H9 (cell line): ENCODE results near the gene RGPD4. TPM values are rescaled to one million over a fixed set of nuclear protein-coding genes. Genes with fewer than 3 reads are reported as not detected.
"Not testable (repeated sequence)": the region's sequence is repeated elsewhere in the genome, so short reads cannot be mapped to it uniquely, and the experiment has no call there.

Experiments
- DNase-seq: peaks from one replicate; pipeline ENCODE4 v3.0.0-alpha.2; 2017
- H2AFZ ChIP-seq: one replicate; pipeline ENCODE4 v1.6.1; 2013; ENCODE audit warnings: mild to moderate bottlenecking, low read length, control low read depth, moderate library complexity
- H2AK5ac ChIP-seq: 2 replicates; pipeline ENCODE4 v1.6.1; 2013; ENCODE audit warnings: low read length, control low read depth, mixed read lengths; ENCODE audit not compliant: insufficient read length
- H2BK120ac ChIP-seq: one replicate; pipeline ENCODE4 v1.6.1; 2013; ENCODE audit warnings: low read depth, mild to moderate bottlenecking, low read length, control low read depth, inconsistent platforms; ENCODE audit not compliant: poor library complexity, severe bottlenecking
- H2BK12ac ChIP-seq: 2 replicates; pipeline ENCODE4 v1.6.1; 2013; ENCODE audit warnings: low read length, control low read depth, mixed read lengths, low read depth; ENCODE audit not compliant: insufficient read length
- H2BK15ac ChIP-seq: 2 replicates; pipeline ENCODE4 v1.6.1; 2013; ENCODE audit warnings: low read depth, low read length, control low read depth
- H2BK20ac ChIP-seq: one replicate; pipeline ENCODE4 v1.6.1; 2013; ENCODE audit warnings: low read depth, mild to moderate bottlenecking, low read length, control low read depth, inconsistent platforms; ENCODE audit not compliant: poor library complexity, severe bottlenecking
- H2BK5ac ChIP-seq: 2 replicates; pipeline ENCODE4 v1.6.1; 2013; ENCODE audit warnings: low read length, control low read depth, mixed read lengths; ENCODE audit not compliant: insufficient read length
- H3K14ac ChIP-seq: 2 replicates; pipeline ENCODE4 v1.6.1; 2013; ENCODE audit warnings: low read length, control low read depth; ENCODE audit not compliant: insufficient read depth
- H3K18ac ChIP-seq: 2 replicates; pipeline ENCODE4 v1.6.1; 2013; ENCODE audit warnings: low read depth, mild to moderate bottlenecking, mixed read lengths, low read length, control low read depth; ENCODE audit not compliant: insufficient read length
- H3K23ac ChIP-seq: 2 replicates; pipeline ENCODE4 v1.6.1; 2013; ENCODE audit warnings: low read length, control low read depth, mixed read lengths, low read depth; ENCODE audit not compliant: insufficient read length
- H3K23me2 ChIP-seq: 2 replicates; pipeline ENCODE4 v1.6.1; 2013; ENCODE audit warnings: low read depth, mild to moderate bottlenecking, mixed read lengths, low read length, control low read depth; ENCODE audit not compliant: insufficient read length, poor library complexity, severe bottlenecking
- H3K27ac ChIP-seq: 2 replicates; pipeline ENCODE4 v1.5.1; 2013; ENCODE audit warnings: low read length, control low read depth, mixed read lengths, low read depth; ENCODE audit not compliant: insufficient read length
- H3K27me3 ChIP-seq: 2 replicates; pipeline ENCODE4 v1.6.1; 2013; ENCODE audit warnings: low read length, control low read depth, inconsistent platforms; ENCODE audit not compliant: insufficient read depth
- H3K4ac ChIP-seq: 2 replicates; pipeline ENCODE4 v1.6.1; 2013; ENCODE audit warnings: low read depth, mild to moderate bottlenecking, control low read depth, inconsistent platforms, low read length, moderate library complexity
- H3K4me1 ChIP-seq: 2 replicates; pipeline ENCODE4 v1.6.1; 2013; ENCODE audit warnings: low read length, control low read depth, inconsistent platforms; ENCODE audit not compliant: insufficient read depth
- H3K4me2 ChIP-seq: 2 replicates; pipeline ENCODE4 v1.6.1; 2013; ENCODE audit warnings: low read length, control low read depth, mixed read lengths; ENCODE audit not compliant: insufficient read length, insufficient read depth
- H3K56ac ChIP-seq: 2 replicates; pipeline ENCODE4 v1.6.1; 2013; ENCODE audit warnings: low read depth, mild to moderate bottlenecking, mixed read lengths, low read length, control low read depth; ENCODE audit not compliant: insufficient read length
- H3K79me1 ChIP-seq: 2 replicates; pipeline ENCODE4 v1.6.1; 2013; ENCODE audit warnings: low read depth, mild to moderate bottlenecking, moderate library complexity, low read length, control low read depth, inconsistent platforms; ENCODE audit not compliant: insufficient read depth, poor library complexity, severe bottlenecking
- H3K79me2 ChIP-seq: 2 replicates; pipeline ENCODE4 v1.6.1; 2013; ENCODE audit warnings: low read length, control low read depth, inconsistent platforms; ENCODE audit not compliant: insufficient read depth
- H3K9ac ChIP-seq: 2 replicates; pipeline ENCODE4 v1.6.1; 2013; ENCODE audit warnings: low read length, control low read depth, mixed read lengths; ENCODE audit not compliant: insufficient read length; ENCODE audit errors: extremely low read depth
- H3K9me3 ChIP-seq: one replicate; pipeline ENCODE4 v1.6.1; 2013; ENCODE audit warnings: low read depth, low read length, inconsistent platforms; ENCODE audit not compliant: control insufficient read depth
- H3T11ph ChIP-seq: one replicate; pipeline ENCODE4 v1.6.1; 2013; ENCODE audit warnings: mild to moderate bottlenecking, low read length, control low read depth, inconsistent platforms
- H4K20me1 ChIP-seq: one replicate; pipeline ENCODE4 v1.6.1; 2013; ENCODE audit not compliant: control insufficient read depth, insufficient read length, insufficient read depth
- H4K5ac ChIP-seq: 2 replicates; pipeline ENCODE4 v1.6.1; 2013; ENCODE audit warnings: low read depth, mild to moderate bottlenecking, mixed read lengths, low read length, control low read depth; ENCODE audit not compliant: insufficient read length
- H4K8ac ChIP-seq: replicated peaks from 2 replicates; pipeline ENCODE4 v1.6.1; 2013; ENCODE audit warnings: low read length, control low read depth, mixed read lengths, low read depth; ENCODE audit not compliant: insufficient read length
- H4K91ac ChIP-seq: 2 replicates; pipeline ENCODE4 v1.6.1; 2013; ENCODE audit warnings: low read depth, mild to moderate bottlenecking, moderate library complexity, mixed read lengths, low read length, control low read depth; ENCODE audit not compliant: insufficient read length
- H3K27ac Mint-ChIP-seq, 3 experiments: 2 replicates in 2 of 3; 3 replicates in 1 of 3; pipeline ENCODE4 v1.8.0; 2020 to 2021; ENCODE audit warnings: mixed read lengths in 3 of 3, mild to moderate bottlenecking in 1 of 3, moderate library complexity in 1 of 3
- H3K27me3 Mint-ChIP-seq: 2 replicates; pipeline ENCODE4 v1.8.0; 2021; ENCODE audit warnings: low read depth, mild to moderate bottlenecking, moderate library complexity, mixed read lengths
- H3K36me3 Mint-ChIP-seq, 3 experiments: 2 replicates in 2 of 3; 3 replicates in 1 of 3; pipeline ENCODE4 v1.8.0; 2020 to 2021; ENCODE audit warnings: low read depth in 3 of 3, mixed read lengths in 3 of 3; ENCODE audit not compliant: insufficient read depth in 1 of 3
- H3K4me1 Mint-ChIP-seq, 2 experiments: 2 replicates each; pipeline ENCODE4 v1.8.0; 2020; ENCODE audit warnings: mixed read lengths in 2 of 2
- H3K4me3 Mint-ChIP-seq, 2 experiments: 2 replicates in 1 of 2; 3 replicates in 1 of 2; pipeline ENCODE4 v1.8.0; 2020 to 2021; ENCODE audit warnings: mild to moderate bottlenecking in 2 of 2, mixed read lengths in 2 of 2, moderate library complexity in 1 of 2
- H3K9me3 Mint-ChIP-seq, 2 experiments: 2 replicates in 1 of 2; 3 replicates in 1 of 2; pipeline ENCODE4 v1.8.0; 2020; ENCODE audit warnings: mild to moderate bottlenecking in 2 of 2, mixed read lengths in 2 of 2, moderate library complexity in 1 of 2
- WGBS: extraction: QIAGEN DNeasy Blood & Tissue Kit; methylation state at CpG from one replicate; pipeline ENCODE4 v1.1.7; 2013; ENCODE audit warnings: missing lambda C conversion rate, low lambda C conversion rate, mixed read lengths; ENCODE audit not compliant: insufficient read length; ENCODE audit errors: extremely low coverage; 5-methylcytosine and 5-hydroxymethylcytosine counted together
- total RNA-seq: library from RNA; stranded (reverse); gene quantifications from 2 replicates; pipeline ENCODE4 v1.2.1, GENCODE V29; 2021
- TF ChIP-seq, protein P1 (sequence below): fragments of 200-600 bp; sonication (generic); conservative IDR thresholded peaks from 3 replicates; pipeline ENCODE4 v1.8.0; 2021; ENCODE audit warnings: antibody characterized with exemption, mild to moderate bottlenecking

Gene RGPD4
- total RNA-seq, 1 experiment from 2014 or later = 0.07 TPM

DNA sequence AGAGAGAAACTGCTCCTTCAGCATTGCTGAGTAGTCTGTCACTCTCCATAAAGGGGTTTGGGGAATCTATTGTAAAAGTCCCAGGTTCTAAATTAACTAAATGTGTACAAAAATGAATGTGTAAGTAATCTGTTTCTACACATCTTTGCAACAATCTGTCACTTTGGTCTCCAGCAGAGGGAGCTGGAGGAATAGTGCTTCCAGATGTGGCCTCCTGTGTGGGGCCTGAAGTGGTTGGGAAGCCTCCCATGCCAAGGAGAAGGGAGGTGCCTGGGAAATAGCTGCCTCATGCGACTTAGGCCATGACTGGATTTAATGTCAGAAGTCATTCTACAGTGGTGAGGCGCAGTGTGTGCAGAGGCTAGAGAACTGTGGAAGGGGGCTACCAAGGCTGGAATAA lies 89.4 kb downstream of the RGPD4 start:
- not testable (repeated sequence) for H3K4me2 ChIP-seq, H3K18ac ChIP-seq, H3K36me3 Mint-ChIP-seq, H2BK15ac ChIP-seq, H3K27me3 Mint-ChIP-seq, H3K4me1 ChIP-seq, H3K14ac ChIP-seq, H3K27ac Mint-ChIP-seq, H3K4me1 Mint-ChIP-seq, H2BK12ac ChIP-seq, H3K79me2 ChIP-seq, H3K9me3 ChIP-seq, H3T11ph ChIP-seq, H3K23me2 ChIP-seq, H3K9ac ChIP-seq, DNase-seq, H3K56ac ChIP-seq, H3K23ac ChIP-seq, H4K20me1 ChIP-seq, H2AK5ac ChIP-seq, H2BK5ac ChIP-seq, H3K79me1 ChIP-seq, H2AFZ ChIP-seq, H3K27ac ChIP-seq, H2BK120ac ChIP-seq, H3K9me3 Mint-ChIP-seq, H3K4ac ChIP-seq, H4K8ac ChIP-seq, H4K91ac ChIP-seq, H3K4me3 Mint-ChIP-seq, H4K5ac ChIP-seq, H2BK20ac ChIP-seq, H3K27me3 ChIP-seq
- no CpG with 5 or more reads among the region's 2 CpGs for WGBS
- TF ChIP-seq, protein P1, sequence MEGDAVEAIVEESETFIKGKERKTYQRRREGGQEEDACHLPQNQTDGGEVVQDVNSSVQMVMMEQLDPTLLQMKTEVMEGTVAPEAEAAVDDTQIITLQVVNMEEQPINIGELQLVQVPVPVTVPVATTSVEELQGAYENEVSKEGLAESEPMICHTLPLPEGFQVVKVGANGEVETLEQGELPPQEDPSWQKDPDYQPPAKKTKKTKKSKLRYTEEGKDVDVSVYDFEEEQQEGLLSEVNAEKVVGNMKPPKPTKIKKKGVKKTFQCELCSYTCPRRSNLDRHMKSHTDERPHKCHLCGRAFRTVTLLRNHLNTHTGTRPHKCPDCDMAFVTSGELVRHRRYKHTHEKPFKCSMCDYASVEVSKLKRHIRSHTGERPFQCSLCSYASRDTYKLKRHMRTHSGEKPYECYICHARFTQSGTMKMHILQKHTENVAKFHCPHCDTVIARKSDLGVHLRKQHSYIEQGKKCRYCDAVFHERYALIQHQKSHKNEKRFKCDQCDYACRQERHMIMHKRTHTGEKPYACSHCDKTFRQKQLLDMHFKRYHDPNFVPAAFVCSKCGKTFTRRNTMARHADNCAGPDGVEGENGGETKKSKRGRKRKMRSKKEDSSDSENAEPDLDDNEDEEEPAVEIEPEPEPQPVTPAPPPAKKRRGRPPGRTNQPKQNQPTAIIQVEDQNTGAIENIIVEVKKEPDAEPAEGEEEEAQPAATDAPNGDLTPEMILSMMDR = peak; percentile 50

DNA sequence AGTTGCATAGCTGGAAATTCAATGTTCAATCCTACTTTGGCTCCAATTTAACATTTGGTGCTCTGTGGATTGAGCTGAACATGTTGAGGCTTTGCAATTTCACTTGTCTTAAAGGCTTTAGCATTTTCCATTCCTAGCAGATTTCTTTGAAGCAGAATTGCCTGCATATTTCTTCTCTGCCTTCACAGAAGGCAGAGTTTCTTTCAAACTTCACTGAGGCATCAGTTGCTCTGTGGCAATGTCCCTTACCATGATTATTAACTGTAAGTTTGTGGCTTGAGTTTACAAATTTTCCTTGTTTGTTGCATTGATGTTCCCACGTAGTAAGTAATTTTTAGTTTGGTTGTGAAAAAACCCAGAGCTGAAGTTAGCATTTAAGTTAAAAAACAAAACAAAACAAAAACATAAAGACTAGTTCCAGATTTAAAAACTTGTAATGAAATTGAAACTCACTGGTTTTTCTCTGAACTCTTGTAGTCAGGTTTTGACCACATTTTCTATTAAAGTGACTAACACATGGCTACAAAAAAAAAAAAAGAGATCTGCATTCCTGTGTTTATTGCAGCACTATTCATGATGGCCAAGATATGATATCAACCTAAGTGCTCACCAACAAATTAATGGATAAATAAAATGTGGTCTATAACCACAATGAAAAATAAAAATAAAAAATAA lies 90.1 kb downstream of the RGPD4 start:
- not testable (repeated sequence) for H2BK12ac ChIP-seq, H3K23me2 ChIP-seq, H3K14ac ChIP-seq, H3K4me1 ChIP-seq, H3K9me3 Mint-ChIP-seq, H3K79me1 ChIP-seq, H3K18ac ChIP-seq, H3K27ac Mint-ChIP-seq, H3K4me1 Mint-ChIP-seq, H3K23ac ChIP-seq, H3T11ph ChIP-seq, H4K5ac ChIP-seq, H3K9ac ChIP-seq, DNase-seq, H2BK5ac ChIP-seq, H2BK120ac ChIP-seq, H3K56ac ChIP-seq, H3K4ac ChIP-seq, H4K91ac ChIP-seq, H4K20me1 ChIP-seq, H3K27ac ChIP-seq, H3K36me3 Mint-ChIP-seq, H2BK15ac ChIP-seq, H2AFZ ChIP-seq, H2AK5ac ChIP-seq, H3K9me3 ChIP-seq, H3K4me3 Mint-ChIP-seq, H3K27me3 Mint-ChIP-seq, H3K27me3 ChIP-seq, H3K79me2 ChIP-seq, H3K4me2 ChIP-seq, H4K8ac ChIP-seq, H2BK20ac ChIP-seq
- WGBS = no CpG with 5 or more reads among the region's 1 CpG
